Ishikawa (cell line): ENCODE data around the gene SLC38A9.

Source experiments
- CEBPB ChIP-seq: IDR thresholded peaks from 2 replicates; pipeline ENCODE4 v1.6.1; 2012
- CREB1 ChIP-seq: IDR thresholded peaks from 2 replicates; pipeline ENCODE4 v1.6.1; 2012; ENCODE audit warnings: low read depth
- EGR1 ChIP-seq: IDR thresholded peaks from 2 replicates; pipeline ENCODE4 v1.6.1; 2012
- EP300 ChIP-seq: IDR thresholded peaks from 2 replicates; pipeline ENCODE4 v1.6.1; 2012; ENCODE audit warnings: borderline replicate concordance
- FOXM1 ChIP-seq: IDR thresholded peaks from 2 replicates; pipeline ENCODE4 v1.6.1; 2012; ENCODE audit warnings: low read depth, borderline replicate concordance
- MAX ChIP-seq: IDR thresholded peaks from 2 replicates; pipeline ENCODE4 v1.6.1; 2012
- NFIC ChIP-seq: IDR thresholded peaks from 2 replicates; pipeline ENCODE4 v1.6.1; 2012
- RAD21 ChIP-seq: IDR thresholded peaks from 2 replicates; pipeline ENCODE4 v1.6.1; 2012; ENCODE audit warnings: low read depth
- REST ChIP-seq: IDR thresholded peaks from 2 replicates; pipeline ENCODE4 v1.6.1; 2012; ENCODE audit warnings: low read depth, mild to moderate bottlenecking
- TAF1 ChIP-seq: IDR thresholded peaks from 2 replicates; pipeline ENCODE4 v1.6.1; 2012; ENCODE audit warnings: low read depth, mild to moderate bottlenecking
- TCF12 ChIP-seq: IDR thresholded peaks from 2 replicates; pipeline ENCODE4 v1.6.1; 2012; ENCODE audit warnings: low read depth
- TEAD4 ChIP-seq: IDR thresholded peaks from 2 replicates; pipeline ENCODE4 v1.6.1; 2012
- USF1 ChIP-seq: IDR thresholded peaks from 2 replicates; pipeline ENCODE4 v1.6.1; 2012
- YY1 ChIP-seq: IDR thresholded peaks from 2 replicates; pipeline ENCODE4 v1.6.1; 2012; ENCODE audit warnings: low read depth
- ZBTB7A ChIP-seq: IDR thresholded peaks from 2 replicates; pipeline ENCODE4 v1.6.1; 2012; ENCODE audit warnings: low read depth

Gene SLC38A9

GRCh38 chr5:55712023-55712859 is at the start of gene SLC38A9:
Gene SLC38A9, minus strand, starts transcription at chr5:55712324. Its CDS starts 14,366 bp downstream, at chr5:55697958.
- TF ChIP-seq CREB1, result no peak
- no peak for TF ChIP-seq NFIC
- TF ChIP-seq TCF12, result no peak
- peak; percentile 84 for TF ChIP-seq TAF1
- no peak for TF ChIP-seq RAD21
- TF ChIP-seq CEBPB, result no peak
- no peak; the same call in 1 of the 2 replicates for TF ChIP-seq USF1
- no peak for TF ChIP-seq FOXM1
- peak; percentile 67; the same call in 1 of the 2 replicates for TF ChIP-seq ZBTB7A
- TF ChIP-seq TEAD4, result no peak; the same call in 1 of the 2 replicates
- TF ChIP-seq REST, result no peak
- TF ChIP-seq EP300, result no peak
- 0 out of 2 replicates have a peak, but pooled peaks have one; percentile 30 for TF ChIP-seq EGR1
- TF ChIP-seq YY1, result peak; percentile 14
- TF ChIP-seq MAX, result peak; percentile 79

GRCh38 chr5:55758714-55759113 is 46.6 kb upstream of the SLC38A9 start:
- no peak for TF ChIP-seq MAX
- TF ChIP-seq ZBTB7A, result no peak
- TF ChIP-seq YY1, result no peak
- TF ChIP-seq TAF1, result no peak
- TF ChIP-seq USF1, result no peak
- TF ChIP-seq TCF12, result no peak
- no peak for TF ChIP-seq REST
- TF ChIP-seq EGR1, result no peak
- TF ChIP-seq TEAD4, result no peak

- no peak for TF ChIP-seq USF1
- no peak for TF ChIP-seq MAX
- no peak for TF ChIP-seq NFIC
- TF ChIP-seq YY1, result no peak
- TF ChIP-seq ZBTB7A, result no peak
- TF ChIP-seq REST, result no peak
- TF ChIP-seq EP300, result no peak
- no peak for TF ChIP-seq EGR1
- TF ChIP-seq CREB1, result no peak
- no peak for TF ChIP-seq TAF1
- no peak for TF ChIP-seq RAD21
- TF ChIP-seq CEBPB, result no peak
These were observed 46.1 kb upstream of the SLC38A9 start for GRCh38 chr5:55758231-55758630.
